ENCODE measurements around the gene HAUS2.

HAUS2 gene

GRCh38 chr15:42591238-42591934, 42.7 kb downstream of the HAUS2 start:
- peak; percentile 70 for TF ChIP-seq CTCF (IDR thresholded peaks at IDR 0.05)

- TF ChIP-seq CTCF (IDR thresholded peaks at IDR 0.05): no peak
Measured at GRCh38 chr15:42592716-42593115, 44.1 kb downstream of the HAUS2 start.

- TF ChIP-seq CTCF (IDR thresholded peaks at IDR 0.05): no peak
Measured at GRCh38 chr15:42593143-42593542, 44.5 kb downstream of the HAUS2 start.

- no peak for TF ChIP-seq CTCF (IDR thresholded peaks at IDR 0.05)
Measured at GRCh38 chr15:42594095-42594494, 45.5 kb downstream of the HAUS2 start.

GRCh38 chr15:42595626-42596240, 47.1 kb downstream of the HAUS2 start:
- no peak for TF ChIP-seq CTCF (IDR thresholded peaks at IDR 0.05)

GRCh38 chr15:42602501-42602900, 53.9 kb downstream of the HAUS2 start:
- TF ChIP-seq CTCF (IDR thresholded peaks at IDR 0.05): no peak

GRCh38 chr15:42603978-42604377, 55.3 kb downstream of the HAUS2 start:
- TF ChIP-seq CTCF (IDR thresholded peaks at IDR 0.05): no peak
